A549 (cell line): ENCODE results near the gene OR52J3. TPM values are rescaled to one million over a fixed set of nuclear protein-coding genes. Genes with fewer than 3 reads are reported as not detected.

ENCODE experiments used
- ATAC-seq, 2 experiments: fragments of 200-7000 bp in 1 of 2; fragments of >200 bp in 1 of 2; cut with Nextera tagmentation in 1 of 2; cut with Tn5 transposase in 1 of 2; 3 replicates each; pipeline versions ENCODE4 v1.8.0 to v1.9.1; 2018 to 2020; ENCODE audit warnings: mild to moderate bottlenecking in 1 of 2, moderate library complexity in 1 of 2
- CTCF ChIA-PET: fragments of 300-600 bp; sonication (Branson Sonifier 250); formaldehyde crosslinking; extraction: SDS; loops from one replicate; lab custom pipeline; 2021; ENCODE audit warnings: antibody characterized with exemption, inconsistent platforms; lab: Yijun Ruan, JAX
- POLR2A ChIA-PET: fragments of 350-600 bp; formaldehyde crosslinking; extraction: SDS; loops from one replicate; lab custom pipeline; 2021; ENCODE audit warnings: antibody characterized with exemption, inconsistent platforms; lab: Yijun Ruan, JAX
- DNase-seq, 2 experiments: peaks; one replicate each; pipeline versions ENCODE4 v3.0.0 to v3.0.0-alpha.2; 2011 to 2016; ENCODE audit warnings: low read depth in 1 of 2, low spot score in 1 of 2
- FAIRE-seq: peaks from 2 replicates; lab custom pipeline; 2011; peaks lifted over from hg19 to GRCh38; lab: Jason Lieb, UNC
- H3K27ac ChIP-seq, 2 experiments: fragments of >200 bp; sonication (Bioruptor Twin); formaldehyde crosslinking; 3 replicates each; pipeline ENCODE4 v1.5.1; 2016 to 2017
- H3K4me1 ChIP-seq: fragments of >200 bp; sonication (Bioruptor Twin); formaldehyde crosslinking; 3 replicates; pipeline ENCODE4 v1.6.1; 2016
- H3K4me2 ChIP-seq: fragments of >200 bp; sonication (Bioruptor Twin); formaldehyde crosslinking; 3 replicates; pipeline ENCODE4 v1.6.1; 2016
- H3K4me3 ChIP-seq: fragments of >200 bp; sonication (Bioruptor Twin); formaldehyde crosslinking; 3 replicates; pipeline ENCODE4 v1.5.1; 2016
- H3K9me3 ChIP-seq: fragments of >200 bp; sonication (Bioruptor Twin); formaldehyde crosslinking; 3 replicates; pipeline ENCODE4 v1.6.1; 2016
- CEBPB ChIP-seq, 2 experiments: fragments of >200 bp in 1 of 2; sonication (Bioruptor Twin) in 1 of 2; formaldehyde crosslinking in 1 of 2; IDR thresholded peaks; 2 replicates each; pipeline ENCODE4 v1.6.1; 2012 to 2016
- ESRRA ChIP-seq: fragments of 150-350 bp; IDR thresholded peaks from 2 replicates; pipeline ENCODE4 v1.6.1; 2014; ENCODE audit warnings: mild to moderate bottlenecking, low read length, borderline replicate concordance
- FOSL2 ChIP-seq, 2 experiments: fragments of 450-650 bp in 1 of 2; fragments of >200 bp in 1 of 2; sonication (Bioruptor Twin) in 1 of 2; formaldehyde crosslinking; IDR thresholded peaks; 2 replicates each; pipeline versions ENCODE4 v1.5.0 to v1.6.1; 2016 to 2020; ENCODE audit warnings: mild to moderate bottlenecking in 1 of 2, moderate library complexity in 1 of 2
- FOXS1 ChIP-seq: fragments of 250-450 bp; sonication (Bioruptor Pico); IDR thresholded peaks from 2 replicates; pipeline ENCODE4 v1.5.0; 2020; ENCODE audit warnings: mild to moderate bottlenecking, moderate library complexity
- HDAC2 ChIP-seq: fragments of 200-600 bp; sonication (generic); IDR thresholded peaks from 2 replicates; pipeline ENCODE4 v1.6.1; 2016
- HOXA7 ChIP-seq: fragments of 250-450 bp; sonication (Bioruptor Pico); IDR thresholded peaks from 2 replicates; pipeline ENCODE4 v1.5.0; 2020; ENCODE audit warnings: mild to moderate bottlenecking, moderate library complexity
- HOXB5 ChIP-seq: fragments of 250-450 bp; sonication (Bioruptor Pico); IDR thresholded peaks from 2 replicates; pipeline ENCODE4 v1.5.0; 2020; ENCODE audit warnings: mild to moderate bottlenecking, moderate library complexity
- MAZ ChIP-seq: fragments of 150-350 bp; IDR thresholded peaks from 2 replicates; pipeline ENCODE4 v1.6.1; 2014; ENCODE audit warnings: antibody characterized with exemption, low read depth, low read length, borderline replicate concordance
- NPAS2 ChIP-seq: fragments of 250-450 bp; sonication (Bioruptor Pico); IDR thresholded peaks from 2 replicates; pipeline ENCODE4 v1.8.0; 2022; ENCODE audit warnings: mild to moderate bottlenecking, moderate library complexity, borderline replicate concordance
- NR3C1 ChIP-seq: fragments of >200 bp; sonication (Bioruptor Twin); formaldehyde crosslinking; IDR thresholded peaks from 3 replicates; pipeline ENCODE4 v1.6.1; 2017
- POLR2A ChIP-seq: IDR thresholded peaks from 2 replicates; pipeline ENCODE4 v1.6.1; 2012; ENCODE audit warnings: mild to moderate bottlenecking, low read length
- RCOR1 ChIP-seq: fragments of 150-350 bp; IDR thresholded peaks from 2 replicates; pipeline ENCODE4 v1.6.1; 2014; ENCODE audit warnings: antibody characterized with exemption, low read length, low read depth
- RFX5 ChIP-seq: fragments of 450-650 bp; IDR thresholded peaks from 2 replicates; pipeline ENCODE4 v1.7.1; 2014; ENCODE audit warnings: antibody characterized with exemption, mild to moderate bottlenecking, moderate library complexity
- SMC3 ChIP-seq: fragments of >200 bp; sonication (Bioruptor Twin); formaldehyde crosslinking; IDR thresholded peaks from 3 replicates; pipeline ENCODE4 v1.6.1; 2018; ENCODE audit warnings: inconsistent platforms
- SREBF2 ChIP-seq: fragments of 450-650 bp; IDR thresholded peaks from 2 replicates; pipeline ENCODE4 v1.6.1; 2014; ENCODE audit warnings: mild to moderate bottlenecking, moderate library complexity
- TFCP2L1 ChIP-seq: fragments of 250-450 bp; sonication (Bioruptor Pico); IDR thresholded peaks from 2 replicates; pipeline ENCODE4 v1.5.0; 2021; ENCODE audit warnings: mild to moderate bottlenecking
- ZC3H11A ChIP-seq: fragments of 450-650 bp; IDR thresholded peaks from 2 replicates; pipeline ENCODE4 v1.6.1; 2014; ENCODE audit warnings: antibody characterized with exemption, mild to moderate bottlenecking
- ZSCAN20 ChIP-seq: fragments of 250-450 bp; sonication (Bioruptor Pico); IDR thresholded peaks from 2 replicates; pipeline ENCODE4 v1.8.0; 2022; ENCODE audit warnings: mild to moderate bottlenecking, moderate library complexity
- WGBS: methylation state at CpG from one replicate; pipeline ENCODE4 v1.1.6; 2017; ENCODE audit errors: missing lambda C conversion rate; 5-methylcytosine and 5-hydroxymethylcytosine counted together
- polyA plus RNA-seq, 4 experiments: library from polyadenylated mRNA; depleted of rRNA in 3 of 4; stranded (reverse); fragments of >200 nt; fragmentation: RNase III in 1 of 4; extraction: RNeasy Plus Mini Kit Qiagen cat#74134 plus additional on column Dnase treatment in 1 of 4; gene quantifications; 2 replicates in 3 of 4; 3 replicates in 1 of 4; pipeline ENCODE4 v1.2.3, GENCODE V29; 2011 to 2017
- TF ChIP-seq, protein P1 (sequence below): fragments of 250-450 bp; sonication (Bioruptor Pico); IDR thresholded peaks from 2 replicates; pipeline ENCODE4 v1.5.0; 2021; ENCODE audit warnings: mild to moderate bottlenecking, moderate library complexity, borderline replicate concordance
- TF ChIP-seq, protein P2 (sequence below): fragments of >200 bp; sonication (Bioruptor Twin); formaldehyde crosslinking; IDR thresholded peaks from 3 replicates; pipeline ENCODE4 v1.6.1; 2016
- TF ChIP-seq, protein P3 (sequence below): fragments of >200 bp; sonication (Bioruptor Twin); formaldehyde crosslinking; IDR thresholded peaks from 2 replicates; pipeline ENCODE4 v1.6.1; 2016
- TF ChIP-seq, protein P4 (sequence below): fragments of >200 bp; sonication (Bioruptor Twin); formaldehyde crosslinking; IDR thresholded peaks from 3 replicates; pipeline ENCODE4 v1.5.1; 2016
- TF ChIP-seq, protein P5 (sequence below): fragments of 150-350 bp; IDR thresholded peaks from 2 replicates; pipeline ENCODE4 v1.6.1; 2014; ENCODE audit warnings: low read depth, mild to moderate bottlenecking, low read length

OR52J3 gene
- polyA plus RNA-seq, 2 of the 4 experiments (the other 2 are of a cell fraction) = not detected

DNA sequence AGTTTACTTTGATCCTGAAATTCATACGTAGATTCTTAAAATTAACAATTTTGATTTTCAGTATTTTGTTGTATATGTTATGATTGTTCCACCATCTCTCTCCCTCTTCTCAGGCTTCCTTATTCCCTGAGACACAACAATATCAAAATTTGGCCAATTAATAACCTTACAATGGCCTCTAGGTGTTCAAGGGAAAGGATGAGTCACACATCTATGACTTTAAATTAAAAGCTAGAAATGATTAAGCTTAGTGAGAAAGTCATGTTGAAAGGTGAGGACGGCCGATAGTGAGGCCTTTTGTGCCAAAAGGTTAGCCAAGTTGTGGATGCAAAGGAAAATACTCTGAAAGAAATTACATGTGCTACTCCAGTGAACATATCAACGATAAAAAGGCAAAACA lies 5.5 kb upstream of the OR52J3 start:
- Histone ChIP-seq H3K9me3 (no peaks in the 10 kb centered on the region), H3K4me2 (no peak overlapping the region), H3K4me1 (no peaks in the 10 kb centered on the region), H3K4me3 (no peak overlapping the region), H3K27ac (no peak overlapping the region)
- DNase-seq (no peak), ATAC-seq (no peak), FAIRE-seq (no peak)
- WGBS = 14% methylated on average over 4 of the region's 4 CpGs
- CTCF ChIA-PET = no interaction called here
- TF ChIP-seq HOXA7 (no peak), MAZ (no peak), FOSL2 (IDR thresholded peaks at IDR 0.05) (no peak), FOSL2 (CRISPR knock-in tag; IDR thresholded peaks at IDR 0.05) (peak; percentile 38; the same call in 1 of the 2 replicates), POLR2A (no peak)
- POLR2A ChIA-PET = no interaction called here

DNA sequence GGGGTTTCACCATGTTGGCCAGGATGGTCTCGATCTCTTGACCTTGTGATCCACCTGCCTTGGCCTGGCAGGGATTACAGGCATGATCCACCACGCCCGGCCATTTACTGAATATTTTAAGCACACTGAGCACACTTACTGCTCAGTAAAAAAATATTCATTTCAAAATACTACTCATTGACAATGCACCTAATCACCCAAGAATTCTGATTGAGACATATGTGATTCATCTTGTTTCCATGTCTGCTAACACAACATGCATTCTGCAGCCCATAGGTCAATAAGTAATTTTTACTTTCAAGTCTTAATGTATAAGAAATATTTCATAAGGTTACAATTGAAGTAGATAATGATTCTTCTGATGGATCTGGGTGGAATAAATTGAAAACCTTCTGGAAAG lies 4.2 kb upstream of the OR52J3 start:
- ATAC-seq (no peak), FAIRE-seq (no peak), DNase-seq (no peak)
- TF ChIP-seq, protein P1, sequence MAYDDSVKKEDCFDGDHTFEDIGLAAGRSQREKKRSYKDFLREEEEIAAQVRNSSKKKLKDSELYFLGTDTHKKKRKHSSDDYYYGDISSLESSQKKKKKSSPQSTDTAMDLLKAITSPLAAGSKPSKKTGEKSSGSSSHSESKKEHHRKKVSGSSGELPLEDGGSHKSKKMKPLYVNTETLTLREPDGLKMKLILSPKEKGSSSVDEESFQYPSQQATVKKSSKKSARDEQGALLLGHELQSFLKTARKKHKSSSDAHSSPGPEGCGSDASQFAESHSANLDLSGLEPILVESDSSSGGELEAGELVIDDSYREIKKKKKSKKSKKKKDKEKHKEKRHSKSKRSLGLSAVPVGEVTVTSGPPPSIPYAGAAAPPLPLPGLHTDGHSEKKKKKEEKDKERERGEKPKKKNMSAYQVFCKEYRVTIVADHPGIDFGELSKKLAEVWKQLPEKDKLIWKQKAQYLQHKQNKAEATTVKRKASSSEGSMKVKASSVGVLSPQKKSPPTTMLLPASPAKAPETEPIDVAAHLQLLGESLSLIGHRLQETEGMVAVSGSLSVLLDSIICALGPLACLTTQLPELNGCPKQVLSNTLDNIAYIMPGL = no peak
- TF ChIP-seq HDAC2 (no peak), FOXS1 (CRISPR knock-in tag) (no peak), RCOR1 (no peak), ZSCAN20 (CRISPR knock-in tag) (no peak), ESRRA (no peak), NR3C1 (no peak), SREBF2 (no peak), CEBPB (IDR thresholded peaks at IDR 0.05) (no peak), RFX5 (no peak), HOXB5 (CRISPR knock-in tag) (no peak), NPAS2 (CRISPR knock-in tag) (no peak), TFCP2L1 (CRISPR knock-in tag) (no peak), ZC3H11A (no peak), SMC3 (no peak)
- TF ChIP-seq, protein P2, sequence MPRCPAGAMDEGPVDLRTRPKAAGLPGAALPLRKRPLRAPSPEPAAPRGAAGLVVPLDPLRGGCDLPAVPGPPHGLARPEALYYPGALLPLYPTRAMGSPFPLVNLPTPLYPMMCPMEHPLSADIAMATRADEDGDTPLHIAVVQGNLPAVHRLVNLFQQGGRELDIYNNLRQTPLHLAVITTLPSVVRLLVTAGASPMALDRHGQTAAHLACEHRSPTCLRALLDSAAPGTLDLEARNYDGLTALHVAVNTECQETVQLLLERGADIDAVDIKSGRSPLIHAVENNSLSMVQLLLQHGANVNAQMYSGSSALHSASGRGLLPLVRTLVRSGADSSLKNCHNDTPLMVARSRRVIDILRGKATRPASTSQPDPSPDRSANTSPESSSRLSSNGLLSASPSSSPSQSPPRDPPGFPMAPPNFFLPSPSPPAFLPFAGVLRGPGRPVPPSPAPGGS = no peak
- TF ChIP-seq, protein P3, sequence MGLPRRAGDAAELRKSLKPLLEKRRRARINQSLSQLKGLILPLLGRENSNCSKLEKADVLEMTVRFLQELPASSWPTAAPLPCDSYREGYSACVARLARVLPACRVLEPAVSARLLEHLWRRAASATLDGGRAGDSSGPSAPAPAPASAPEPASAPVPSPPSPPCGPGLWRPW = no peak
- TF ChIP-seq, protein P4, sequence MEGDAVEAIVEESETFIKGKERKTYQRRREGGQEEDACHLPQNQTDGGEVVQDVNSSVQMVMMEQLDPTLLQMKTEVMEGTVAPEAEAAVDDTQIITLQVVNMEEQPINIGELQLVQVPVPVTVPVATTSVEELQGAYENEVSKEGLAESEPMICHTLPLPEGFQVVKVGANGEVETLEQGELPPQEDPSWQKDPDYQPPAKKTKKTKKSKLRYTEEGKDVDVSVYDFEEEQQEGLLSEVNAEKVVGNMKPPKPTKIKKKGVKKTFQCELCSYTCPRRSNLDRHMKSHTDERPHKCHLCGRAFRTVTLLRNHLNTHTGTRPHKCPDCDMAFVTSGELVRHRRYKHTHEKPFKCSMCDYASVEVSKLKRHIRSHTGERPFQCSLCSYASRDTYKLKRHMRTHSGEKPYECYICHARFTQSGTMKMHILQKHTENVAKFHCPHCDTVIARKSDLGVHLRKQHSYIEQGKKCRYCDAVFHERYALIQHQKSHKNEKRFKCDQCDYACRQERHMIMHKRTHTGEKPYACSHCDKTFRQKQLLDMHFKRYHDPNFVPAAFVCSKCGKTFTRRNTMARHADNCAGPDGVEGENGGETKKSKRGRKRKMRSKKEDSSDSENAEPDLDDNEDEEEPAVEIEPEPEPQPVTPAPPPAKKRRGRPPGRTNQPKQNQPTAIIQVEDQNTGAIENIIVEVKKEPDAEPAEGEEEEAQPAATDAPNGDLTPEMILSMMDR = no peak
- TF ChIP-seq, protein P5, sequence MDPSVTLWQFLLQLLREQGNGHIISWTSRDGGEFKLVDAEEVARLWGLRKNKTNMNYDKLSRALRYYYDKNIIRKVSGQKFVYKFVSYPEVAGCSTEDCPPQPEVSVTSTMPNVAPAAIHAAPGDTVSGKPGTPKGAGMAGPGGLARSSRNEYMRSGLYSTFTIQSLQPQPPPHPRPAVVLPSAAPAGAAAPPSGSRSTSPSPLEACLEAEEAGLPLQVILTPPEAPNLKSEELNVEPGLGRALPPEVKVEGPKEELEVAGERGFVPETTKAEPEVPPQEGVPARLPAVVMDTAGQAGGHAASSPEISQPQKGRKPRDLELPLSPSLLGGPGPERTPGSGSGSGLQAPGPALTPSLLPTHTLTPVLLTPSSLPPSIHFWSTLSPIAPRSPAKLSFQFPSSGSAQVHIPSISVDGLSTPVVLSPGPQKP = no peak
- CTCF ChIA-PET = no interaction called here
- Histone ChIP-seq H3K4me1 (no peaks in the 10 kb centered on the region), H3K4me2 (no peak overlapping the region), H3K9me3 (no peaks in the 10 kb centered on the region), H3K27ac (no peak overlapping the region), H3K4me3 (no peak overlapping the region)
- WGBS = 5% methylated on average over 3 of the region's 3 CpGs
- POLR2A ChIA-PET = no interaction called here
